Measurements from ENCODE around the gene COPE.

Gene COPE

GRCh38 chr19:18865106-18865972 lies 53.8 kb downstream of the COPE start:
- Histone ChIP-seq H3K27ac (ENCODE audit: low read depth, low read length) (no peak overlapping the region), H3K36me3 (ENCODE audit: insufficient read depth, low read length) (peaks cover 9% of the 10 kb centered on the region; the same call in 1 of the 2 replicates), H3K27me3 (ENCODE audit: insufficient read depth, low read length) (no peaks in the 10 kb centered on the region), H3K4me1 (ENCODE audit: control insufficient read depth, insufficient read depth, low read length, unreplicated experiment) (no peaks in the 10 kb centered on the region), H3K4me3 (ENCODE audit: low read depth, low read length) (no peak overlapping the region), H3K79me2 (ENCODE audit: control insufficient read depth, insufficient read depth, low read length, unreplicated experiment) (no peaks in the 10 kb centered on the region), H2AFZ (ENCODE audit: low read length, unreplicated experiment) (no peak overlapping the region)

- no peaks in the 10 kb centered on the region for H3K79me2 ChIP-seq (ENCODE audit: control insufficient read depth, insufficient read depth, low read length, unreplicated experiment)
- H3K27ac ChIP-seq (ENCODE audit: low read depth, low read length), result no peak overlapping the region
- H3K36me3 ChIP-seq (ENCODE audit: insufficient read depth, low read length), result peaks cover 9% of the 10 kb centered on the region; the same call in 1 of the 2 replicates
- H3K4me1 ChIP-seq (ENCODE audit: control insufficient read depth, insufficient read depth, low read length, unreplicated experiment), result no peaks in the 10 kb centered on the region
- no peak overlapping the region for H2AFZ ChIP-seq (ENCODE audit: low read length, unreplicated experiment)
- no peaks in the 10 kb centered on the region for H3K27me3 ChIP-seq (ENCODE audit: insufficient read depth, low read length)
- H3K4me3 ChIP-seq (ENCODE audit: low read depth, low read length), result no peak overlapping the region
Observed at GRCh38 chr19:18863843-18864362, 55.3 kb downstream of the COPE start.

- peaks cover 9% of the 10 kb centered on the region; the same call in 1 of the 2 replicates for H3K36me3 ChIP-seq (ENCODE audit: insufficient read depth, low read length)
- no peak overlapping the region for H3K27ac ChIP-seq (ENCODE audit: low read depth, low read length)
- H3K27me3 ChIP-seq (ENCODE audit: insufficient read depth, low read length), result no peaks in the 10 kb centered on the region
- no peaks in the 10 kb centered on the region for H3K4me1 ChIP-seq (ENCODE audit: control insufficient read depth, insufficient read depth, low read length, unreplicated experiment)
- no peak overlapping the region for H2AFZ ChIP-seq (ENCODE audit: low read length, unreplicated experiment)
- no peak overlapping the region for H3K4me3 ChIP-seq (ENCODE audit: low read depth, low read length)
- H3K79me2 ChIP-seq (ENCODE audit: control insufficient read depth, insufficient read depth, low read length, unreplicated experiment), result no peaks in the 10 kb centered on the region
Observed at GRCh38 chr19:18862976-18863842, 56.0 kb downstream of the COPE start.

- H3K36me3 ChIP-seq (ENCODE audit: insufficient read depth, low read length), result peaks cover 7% of the 10 kb centered on the region; the same call in 1 of the 2 replicates
- no peak overlapping the region for H2AFZ ChIP-seq (ENCODE audit: low read length, unreplicated experiment)
- no peak overlapping the region for H3K27ac ChIP-seq (ENCODE audit: low read depth, low read length)
- H3K4me3 ChIP-seq (ENCODE audit: low read depth, low read length), result no peak overlapping the region
- no peaks in the 10 kb centered on the region for H3K79me2 ChIP-seq (ENCODE audit: control insufficient read depth, insufficient read depth, low read length, unreplicated experiment)
- no peaks in the 10 kb centered on the region for H3K27me3 ChIP-seq (ENCODE audit: insufficient read depth, low read length)
- no peaks in the 10 kb centered on the region for H3K4me1 ChIP-seq (ENCODE audit: control insufficient read depth, insufficient read depth, low read length, unreplicated experiment)
Observed at GRCh38 chr19:18861917-18862316, 57.3 kb downstream of the COPE start.

- no peaks in the 10 kb centered on the region for H3K4me1 ChIP-seq (ENCODE audit: control insufficient read depth, insufficient read depth, low read length, unreplicated experiment)
- no peak overlapping the region for H2AFZ ChIP-seq (ENCODE audit: low read length, unreplicated experiment)
- peaks cover 5% of the 10 kb centered on the region; the same call in 1 of the 2 replicates for H3K36me3 ChIP-seq (ENCODE audit: insufficient read depth, low read length)
- H3K27ac ChIP-seq (ENCODE audit: low read depth, low read length), result no peak overlapping the region
- no peak overlapping the region for H3K4me3 ChIP-seq (ENCODE audit: low read depth, low read length)
- no peaks in the 10 kb centered on the region for H3K27me3 ChIP-seq (ENCODE audit: insufficient read depth, low read length)
- H3K79me2 ChIP-seq (ENCODE audit: control insufficient read depth, insufficient read depth, low read length, unreplicated experiment), result no peaks in the 10 kb centered on the region
Observed at GRCh38 chr19:18861235-18861634, 58.0 kb downstream of the COPE start.

GRCh38 chr19:18860725-18861124 lies 58.5 kb downstream of the COPE start:
- H3K4me1 ChIP-seq (ENCODE audit: control insufficient read depth, insufficient read depth, low read length, unreplicated experiment), result no peaks in the 10 kb centered on the region
- no peak overlapping the region for H3K4me3 ChIP-seq (ENCODE audit: low read depth, low read length)
- no peaks in the 10 kb centered on the region for H3K27me3 ChIP-seq (ENCODE audit: insufficient read depth, low read length)
- no peak overlapping the region for H3K27ac ChIP-seq (ENCODE audit: low read depth, low read length)
- no peak overlapping the region for H2AFZ ChIP-seq (ENCODE audit: low read length, unreplicated experiment)
- peaks cover 4% of the 10 kb centered on the region; the same call in 1 of the 2 replicates for H3K36me3 ChIP-seq (ENCODE audit: insufficient read depth, low read length)
- H3K79me2 ChIP-seq (ENCODE audit: control insufficient read depth, insufficient read depth, low read length, unreplicated experiment), result no peaks in the 10 kb centered on the region

GRCh38 chr19:18860302-18860700 lies 58.9 kb downstream of the COPE start:
- H3K4me3 ChIP-seq (ENCODE audit: low read depth, low read length), result no peak overlapping the region
- H3K4me1 ChIP-seq (ENCODE audit: control insufficient read depth, insufficient read depth, low read length, unreplicated experiment), result no peaks in the 10 kb centered on the region
- H3K27ac ChIP-seq (ENCODE audit: low read depth, low read length), result no peak overlapping the region
- H2AFZ ChIP-seq (ENCODE audit: low read length, unreplicated experiment), result no peak overlapping the region
- H3K79me2 ChIP-seq (ENCODE audit: control insufficient read depth, insufficient read depth, low read length, unreplicated experiment), result no peaks in the 10 kb centered on the region
- peaks cover under 1% of the 10 kb centered on the region; the same call in 1 of the 2 replicates for H3K36me3 ChIP-seq (ENCODE audit: insufficient read depth, low read length)
- no peaks in the 10 kb centered on the region for H3K27me3 ChIP-seq (ENCODE audit: insufficient read depth, low read length)

GRCh38 chr19:18859676-18860301 lies 59.4 kb downstream of the COPE start:
- no peaks in the 10 kb centered on the region for H3K27me3 ChIP-seq (ENCODE audit: insufficient read depth, low read length)
- no peaks in the 10 kb centered on the region for H3K79me2 ChIP-seq (ENCODE audit: control insufficient read depth, insufficient read depth, low read length, unreplicated experiment)

GRCh38 chr19:18858906-18859646 lies 60.1 kb downstream of the COPE start:
- Histone ChIP-seq H3K36me3 (ENCODE audit: insufficient read depth, low read length) (0 out of 2 replicates have a peak, but pooled peaks cover 3% of the 10 kb centered on the region), H3K79me2 (ENCODE audit: control insufficient read depth, insufficient read depth, low read length, unreplicated experiment) (peaks cover 3% of the 10 kb centered on the region)

More at GRCh38 chr19:18859676-18860301, 59.4 kb downstream of the COPE start:
- no peak overlapping the region for H2AFZ ChIP-seq (ENCODE audit: low read length, unreplicated experiment)
- H3K4me3 ChIP-seq (ENCODE audit: low read depth, low read length), result no peak overlapping the region
- H3K27ac ChIP-seq (ENCODE audit: low read depth, low read length), result no peak overlapping the region
- H3K4me1 ChIP-seq (ENCODE audit: control insufficient read depth, insufficient read depth, low read length, unreplicated experiment), result no peaks in the 10 kb centered on the region
- H3K36me3 ChIP-seq (ENCODE audit: insufficient read depth, low read length), result no peaks in the 10 kb centered on the region

More at GRCh38 chr19:18858906-18859646, 60.1 kb downstream of the COPE start:
- Histone ChIP-seq H3K4me3 (ENCODE audit: low read depth, low read length) (no peak overlapping the region), H3K27me3 (ENCODE audit: insufficient read depth, low read length) (no peaks in the 10 kb centered on the region), H3K4me1 (ENCODE audit: control insufficient read depth, insufficient read depth, low read length, unreplicated experiment) (no peaks in the 10 kb centered on the region), H3K27ac (ENCODE audit: low read depth, low read length) (no peak overlapping the region), H2AFZ (ENCODE audit: low read length, unreplicated experiment) (no peak overlapping the region)

All from ACC112 (cell line).